T1000 (cell line): ENCODE results near the gene WWC1.
"Not testable (repeated sequence)": the region's sequence is repeated elsewhere in the genome, so short reads cannot be mapped to it uniquely, and the experiment has no call there.

Source experiments
- DNase-seq: peaks from one replicate; lab custom pipeline; 2025; ENCODE audit warnings: mixed read lengths; lab: John Stamatoyannopoulos, UW

Gene WWC1

DNA sequence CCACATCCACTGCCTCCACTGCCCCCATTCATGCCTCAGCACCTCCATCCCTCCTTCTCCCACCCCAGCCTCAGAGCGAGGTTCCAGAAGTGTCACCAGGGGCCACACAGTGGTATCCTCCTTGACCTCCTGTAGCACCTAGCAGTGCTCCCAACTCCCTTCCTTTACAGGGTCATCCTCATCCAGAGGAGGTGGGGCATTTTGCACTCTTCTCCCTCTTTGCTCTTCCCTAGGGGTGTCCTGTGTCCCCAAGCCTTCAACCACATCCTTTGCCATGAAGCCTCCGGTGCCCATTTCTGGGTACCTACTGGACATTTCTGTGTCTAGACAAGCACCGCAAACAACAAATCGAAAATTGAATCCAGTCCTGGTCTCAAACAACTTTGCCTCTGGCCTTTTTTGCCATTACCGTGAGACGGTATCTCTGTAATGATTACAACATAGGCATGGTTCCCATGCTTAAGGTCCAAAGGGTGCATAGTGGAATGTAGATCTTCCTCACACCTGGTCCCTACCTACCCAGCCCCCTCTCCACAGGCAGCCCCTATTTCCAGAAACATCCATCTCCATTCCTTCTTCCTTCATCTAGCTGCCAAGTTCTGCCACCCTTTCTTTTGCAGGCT, 17.6 kb downstream of the WWC1 start:
- no peak for DNase-seq

DNA sequence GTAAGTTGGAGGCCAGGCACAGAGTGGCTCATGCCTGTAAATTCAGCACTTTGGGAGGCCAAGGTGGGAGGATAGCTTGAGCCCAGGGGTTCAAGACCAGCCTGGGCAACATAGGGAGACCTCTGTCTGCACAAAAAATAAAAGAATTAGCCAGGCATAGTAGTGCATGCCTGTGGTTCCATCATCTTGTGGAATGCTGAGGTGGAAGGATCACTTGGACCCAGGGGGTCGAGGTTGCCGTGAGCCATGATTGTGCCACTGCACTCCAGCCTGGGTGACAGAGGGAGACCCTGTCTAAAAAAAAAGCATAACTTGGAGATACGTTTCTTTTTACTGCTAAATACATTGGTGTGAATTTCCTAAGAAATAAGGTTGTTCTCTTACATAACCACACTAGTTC, 19.1 kb downstream of the WWC1 start:
- DNase-seq: not testable (repeated sequence)

DNA sequence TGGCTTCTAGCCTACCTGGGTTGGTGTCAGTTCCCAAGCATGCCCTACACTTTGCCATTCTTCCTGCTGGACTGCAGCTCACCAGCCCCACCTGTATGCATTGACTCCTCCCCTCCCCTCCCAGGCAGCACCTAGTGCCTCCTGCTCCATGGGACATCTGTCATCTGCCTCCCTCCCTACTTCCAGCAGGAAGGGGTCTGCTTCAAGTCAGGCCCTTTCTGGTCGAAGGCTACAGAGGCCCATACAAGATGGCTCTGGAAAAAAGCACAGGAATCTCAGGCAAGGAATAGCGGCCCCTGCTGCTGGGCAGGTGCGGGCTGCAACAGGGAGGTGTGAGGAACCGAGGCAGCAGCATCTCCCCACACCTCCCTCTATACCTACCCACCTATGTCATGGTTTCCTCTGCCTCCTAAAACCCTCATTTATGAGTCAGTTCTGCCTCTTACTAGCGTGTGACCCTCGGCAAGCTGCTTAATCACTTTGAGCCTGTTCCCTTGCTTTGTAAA, 19.7 kb downstream of the WWC1 start:
- no peak for DNase-seq

DNA sequence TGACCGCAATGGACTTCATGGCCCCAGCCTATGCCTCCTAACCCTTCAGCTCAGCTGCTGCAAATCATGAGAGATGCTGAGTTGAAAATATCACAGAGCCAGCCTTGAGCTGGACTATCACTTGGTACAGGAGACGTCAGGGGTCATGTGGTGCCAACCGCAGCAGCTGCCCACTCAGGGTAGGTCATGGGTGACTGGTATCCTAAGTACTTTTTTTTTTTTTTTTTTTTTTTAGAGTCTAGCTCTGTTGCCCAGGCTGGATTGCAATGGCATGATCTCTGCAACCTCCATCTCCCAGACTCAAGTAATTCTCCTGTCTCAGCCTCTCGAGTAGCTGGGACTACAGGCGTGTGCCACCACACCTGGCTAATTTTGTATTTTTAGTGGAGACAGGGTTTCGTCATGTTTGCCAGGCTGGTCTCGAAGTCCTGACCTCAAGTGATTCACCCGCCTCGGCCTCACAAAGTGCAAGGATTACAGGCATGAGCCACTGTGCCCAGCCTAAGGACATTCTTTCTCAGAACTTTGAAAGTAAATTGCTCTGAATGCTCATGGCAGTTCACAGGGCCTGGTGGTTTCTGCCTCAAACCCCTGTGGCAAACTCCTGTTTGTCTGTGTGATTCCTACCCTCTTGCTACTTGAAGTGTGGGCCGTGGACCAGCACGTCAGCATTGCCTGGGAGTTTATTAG, 21.3 kb downstream of the WWC1 start:
- DNase-seq: peak; percentile 8

DNA sequence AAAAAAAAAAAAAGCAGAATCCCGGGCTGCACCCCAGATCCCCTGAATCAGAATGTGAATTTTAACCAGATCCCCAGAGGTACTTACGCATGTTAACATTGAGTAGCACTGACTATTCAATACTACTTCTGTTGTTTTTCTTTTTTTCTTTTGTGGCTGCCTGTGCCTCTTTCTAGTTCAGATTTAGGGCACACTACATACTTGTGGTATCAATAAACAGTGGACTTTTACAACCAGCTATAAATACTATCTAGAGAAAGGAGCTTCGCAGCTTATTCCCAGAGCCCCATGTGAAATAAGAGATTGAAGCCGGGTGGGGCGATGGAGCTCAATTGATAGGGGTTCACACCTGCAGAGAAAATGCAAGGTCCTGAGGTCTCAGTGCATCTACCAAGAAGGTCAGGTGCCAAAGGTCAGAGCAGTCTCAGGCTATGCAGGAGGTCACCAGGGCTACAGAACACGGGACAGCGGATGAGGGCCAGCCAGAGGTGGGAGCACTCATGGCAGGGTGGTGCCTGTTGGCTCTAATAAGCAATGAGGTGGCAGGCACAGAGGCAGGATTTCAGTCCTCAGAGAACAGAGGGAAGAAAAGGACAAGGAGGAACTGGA, 22.3 kb downstream of the WWC1 start:
- DNase-seq: peak; percentile 8

DNA sequence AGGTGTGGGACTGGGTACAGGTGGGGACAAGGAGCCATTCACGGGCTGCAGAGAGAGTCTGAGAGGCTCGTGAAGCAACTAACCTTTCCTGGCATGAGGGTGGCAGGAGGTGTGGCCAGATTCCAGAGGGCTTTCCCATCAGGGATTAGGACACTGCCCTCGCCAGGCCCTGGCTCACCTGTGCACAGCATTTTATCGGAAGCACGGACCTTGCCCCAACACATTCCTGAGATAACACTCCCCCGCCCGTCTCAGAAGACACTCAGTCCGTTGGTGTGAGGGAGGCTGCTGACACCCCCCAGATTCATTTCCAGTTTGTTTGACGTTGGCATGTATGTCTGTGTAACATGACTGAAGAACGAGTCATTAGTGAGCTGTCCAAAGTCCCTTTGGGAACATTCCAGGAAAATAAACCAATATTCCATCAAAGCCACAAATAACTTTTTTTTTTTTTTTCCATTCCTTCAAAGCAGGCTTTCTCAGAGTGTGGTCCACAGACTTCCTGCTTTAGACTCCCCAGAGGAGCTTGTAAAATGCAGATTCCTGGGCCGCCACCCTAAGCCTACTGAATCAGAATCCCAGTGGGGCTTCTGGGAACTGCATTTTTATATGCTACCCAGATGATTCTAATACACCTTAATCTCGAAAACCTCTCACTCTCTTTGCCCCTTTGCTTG, 23.4 kb downstream of the WWC1 start:
- peak; percentile 55 for DNase-seq

DNA sequence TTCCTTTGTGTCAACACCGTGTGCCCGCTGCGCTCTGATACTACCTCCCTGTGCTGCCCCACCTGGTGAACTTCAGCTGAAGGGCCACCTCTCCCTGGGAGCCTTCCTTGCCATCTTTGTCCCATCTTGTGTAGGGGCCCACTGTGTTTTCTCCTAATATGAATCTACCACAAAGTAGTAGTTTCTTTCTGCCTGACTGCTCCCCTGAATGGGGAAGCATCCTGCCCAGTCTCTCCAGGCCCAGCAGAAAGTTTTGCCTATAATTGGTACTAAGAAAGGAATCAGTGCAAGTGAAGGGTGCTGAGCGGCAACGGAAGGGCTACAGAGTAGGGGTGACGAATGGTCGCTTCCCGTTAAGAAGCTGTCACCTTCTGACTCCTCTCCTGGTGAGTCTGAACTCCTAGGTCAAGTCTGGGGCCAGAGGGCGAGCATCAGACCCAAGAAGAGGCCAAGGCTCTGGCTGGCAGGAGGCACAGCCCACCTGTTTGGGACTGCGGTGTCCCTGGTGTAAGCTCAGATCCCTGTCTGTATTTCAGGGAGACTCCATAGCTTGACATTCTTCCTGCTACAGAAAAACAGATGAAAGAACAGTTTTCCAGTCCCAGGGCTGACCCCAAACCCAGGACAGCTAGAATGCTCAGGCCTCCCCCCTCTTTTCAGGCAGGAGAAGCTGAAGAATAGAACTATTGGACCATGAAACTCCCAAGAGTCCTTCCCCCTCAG, 24.1 kb downstream of the WWC1 start:
- DNase-seq: no peak

DNA sequence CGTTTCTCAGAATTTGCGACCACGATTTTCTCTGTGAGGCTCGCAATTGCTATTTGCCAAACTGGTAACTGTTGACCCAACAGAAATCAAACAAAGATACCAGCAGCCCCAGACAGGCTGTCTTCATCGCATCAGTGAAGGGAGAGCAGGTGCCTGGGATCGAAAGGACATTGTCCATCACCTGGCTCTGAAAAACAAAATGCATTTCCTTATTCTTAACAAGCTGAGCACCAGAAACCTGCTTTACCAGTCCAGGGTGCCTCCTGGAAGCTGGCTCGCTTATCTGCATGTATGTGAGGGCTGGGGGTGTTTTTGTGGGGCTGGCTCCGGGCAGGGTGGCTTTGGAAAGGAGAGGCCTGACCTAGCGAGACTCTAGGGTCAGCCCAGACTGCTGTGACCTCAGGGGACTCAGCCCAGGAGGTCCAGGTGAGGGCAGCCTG, 24.7 kb downstream of the WWC1 start:
- no peak for DNase-seq

DNA sequence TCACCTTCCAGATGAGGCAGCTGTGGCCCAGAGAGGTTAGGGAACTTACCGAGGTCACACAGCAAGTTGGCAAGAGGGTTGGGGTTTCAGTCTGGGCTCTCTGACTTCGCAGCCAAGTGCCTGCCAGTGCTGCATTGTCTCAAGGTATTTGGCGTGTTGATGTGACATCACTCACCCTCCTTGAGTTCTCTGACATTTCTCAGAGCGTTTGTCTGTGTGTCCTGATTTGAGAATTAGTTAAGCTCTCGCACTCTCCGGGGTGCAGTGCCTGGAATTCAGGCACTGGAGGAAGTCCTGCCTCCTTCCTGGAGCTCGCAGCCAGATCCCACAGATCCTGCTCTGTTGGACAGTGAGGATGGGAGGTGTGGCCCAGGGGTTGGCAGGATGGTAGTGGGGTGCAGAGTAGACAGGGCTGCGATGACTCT, 25.7 kb downstream of the WWC1 start:
- DNase-seq: no peak

DNA sequence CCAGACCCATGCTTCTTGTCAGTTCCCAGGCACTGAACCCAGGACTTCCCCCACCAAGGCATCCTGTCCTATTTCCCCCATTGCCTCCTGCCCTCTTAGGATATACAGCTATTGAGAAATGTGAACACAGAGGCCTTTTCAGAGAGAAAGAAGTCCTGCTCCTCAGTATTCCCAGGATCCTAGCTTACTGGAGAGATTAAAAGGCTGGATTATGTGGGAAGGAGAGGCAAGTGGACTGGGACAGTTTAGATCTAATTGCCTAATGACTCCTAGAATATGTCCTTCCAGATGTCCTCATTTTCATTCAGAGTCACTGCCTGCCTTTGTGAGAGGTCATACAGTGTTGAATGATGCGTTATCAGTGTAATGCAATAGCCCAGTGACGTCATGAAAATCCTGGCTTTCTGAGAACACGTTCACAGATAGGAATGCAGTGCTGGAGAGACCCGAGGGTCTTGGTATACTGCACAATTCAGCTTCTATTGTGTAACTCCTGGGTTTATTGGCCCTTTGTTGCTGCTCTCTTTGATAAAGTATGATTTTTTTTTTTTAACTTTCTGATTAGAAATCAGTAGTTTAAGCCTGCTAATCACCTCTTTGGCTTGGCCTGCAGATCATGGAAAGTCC, 26.2 kb downstream of the WWC1 start:
- peak; percentile 64 for DNase-seq

DNA sequence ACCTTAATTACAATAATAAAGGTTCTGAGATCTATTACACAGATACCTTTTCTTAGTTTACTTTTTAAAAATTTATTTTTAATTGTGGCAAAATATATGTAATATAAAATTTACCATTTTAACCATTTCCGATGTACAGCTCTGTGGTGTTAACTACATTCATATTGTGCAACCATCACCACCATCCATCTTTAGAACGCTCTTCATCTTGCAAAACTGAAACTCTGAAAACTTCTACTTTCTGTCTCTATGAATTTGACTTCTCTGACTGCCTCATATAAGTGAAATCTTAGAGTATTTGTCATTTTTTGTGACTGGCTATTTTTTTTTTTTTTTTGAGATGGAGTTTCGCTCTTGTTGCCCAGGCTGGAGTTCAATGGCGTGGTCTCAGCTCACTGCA, 26.8 kb downstream of the WWC1 start:
- DNase-seq: no peak

DNA sequence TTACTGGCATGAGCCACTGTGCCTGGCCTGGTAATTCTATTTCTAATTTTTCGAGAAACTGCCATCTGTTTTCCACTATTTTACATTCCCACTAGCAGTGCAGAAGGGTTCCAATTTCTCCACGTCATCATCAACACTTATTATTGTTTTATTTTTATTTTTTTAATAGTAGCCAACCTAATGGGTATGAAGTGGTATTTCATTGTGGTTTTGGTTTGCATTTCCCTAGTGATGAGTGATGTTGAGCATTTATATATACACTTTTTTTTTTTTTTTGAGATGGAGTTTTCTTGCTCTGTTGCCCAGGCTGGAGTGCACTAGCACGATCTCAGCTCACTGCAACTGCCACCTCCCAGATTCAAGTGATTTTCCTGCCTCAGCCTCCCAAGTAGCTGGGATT, 28.3 kb downstream of the WWC1 start:
- no peak for DNase-seq

DNA sequence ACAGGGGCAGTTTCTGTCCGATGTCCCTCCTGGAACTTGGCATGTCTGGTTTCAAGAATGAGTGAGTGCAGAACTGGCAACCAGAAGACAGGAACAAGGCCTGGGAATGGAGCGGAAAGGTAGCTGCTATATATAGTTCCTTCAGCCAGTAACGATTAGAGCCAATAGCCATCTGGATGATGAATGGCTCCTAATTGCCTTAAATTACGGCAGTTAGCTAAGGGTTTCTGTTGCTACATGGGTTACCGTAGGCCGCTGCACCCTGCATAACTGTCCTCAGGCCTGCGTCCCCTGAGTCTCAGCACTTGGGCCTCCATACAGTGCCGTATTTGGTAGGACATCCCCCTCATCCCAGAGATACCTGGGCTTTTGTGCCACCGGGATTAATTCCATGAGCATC, 29.4 kb downstream of the WWC1 start:
- no peak for DNase-seq

DNA sequence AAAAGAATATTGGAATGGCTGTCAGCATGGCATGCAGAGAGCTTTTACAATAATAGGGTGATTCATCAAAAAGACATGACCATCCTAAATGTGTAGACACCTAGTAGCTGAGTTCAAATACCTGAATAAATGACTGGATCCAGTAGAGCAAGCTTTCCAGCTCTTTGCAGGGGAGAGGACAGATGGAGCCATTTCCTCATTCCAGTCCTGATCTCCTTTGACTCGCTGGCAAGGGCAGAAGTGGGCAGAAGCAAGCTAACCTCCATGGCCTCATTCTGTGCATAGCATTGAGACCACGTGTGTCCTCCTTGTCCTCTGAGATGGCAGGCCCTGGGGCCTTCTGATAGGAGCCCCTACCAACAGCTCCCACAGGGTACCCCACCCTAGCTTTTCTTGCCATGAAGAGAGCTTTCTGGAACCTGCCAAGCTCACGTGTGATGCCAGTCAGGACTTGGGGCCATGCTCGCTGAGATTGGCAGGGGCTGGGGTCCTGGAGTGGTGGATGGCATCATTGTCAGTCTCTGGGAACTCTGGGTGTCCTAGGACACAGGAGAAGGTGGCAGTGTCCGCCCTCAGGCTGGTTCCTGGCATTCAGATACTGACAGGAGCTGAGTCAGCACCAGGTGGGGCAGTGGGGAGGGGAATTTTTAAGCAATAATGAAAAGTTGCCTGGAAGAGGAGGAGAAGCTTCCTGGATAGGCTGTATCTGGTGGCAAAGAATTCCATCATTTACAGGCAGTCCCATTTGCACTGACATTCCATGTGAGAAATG, 33.6 kb downstream of the WWC1 start:
- no peak for DNase-seq

DNA sequence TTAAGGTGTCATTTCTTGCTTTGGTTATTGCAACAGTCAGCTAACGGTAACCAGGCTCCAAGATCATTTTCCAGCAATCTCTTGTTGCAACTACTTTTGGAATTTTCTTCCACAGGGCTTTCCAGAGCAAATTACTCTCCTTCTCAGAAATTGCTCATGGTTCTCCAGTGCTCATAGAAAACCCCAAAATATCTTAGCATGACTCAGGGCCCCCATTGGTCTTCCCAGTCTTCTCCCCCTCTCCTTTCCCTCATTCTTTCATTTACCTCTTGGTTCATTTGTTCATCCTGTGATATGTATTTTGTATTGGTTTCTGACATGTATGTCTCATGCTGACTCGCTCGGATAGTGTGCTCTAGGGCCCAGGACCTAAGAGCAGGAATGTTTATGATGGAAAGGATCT, 35.6 kb downstream of the WWC1 start:
- DNase-seq: no peak

DNA sequence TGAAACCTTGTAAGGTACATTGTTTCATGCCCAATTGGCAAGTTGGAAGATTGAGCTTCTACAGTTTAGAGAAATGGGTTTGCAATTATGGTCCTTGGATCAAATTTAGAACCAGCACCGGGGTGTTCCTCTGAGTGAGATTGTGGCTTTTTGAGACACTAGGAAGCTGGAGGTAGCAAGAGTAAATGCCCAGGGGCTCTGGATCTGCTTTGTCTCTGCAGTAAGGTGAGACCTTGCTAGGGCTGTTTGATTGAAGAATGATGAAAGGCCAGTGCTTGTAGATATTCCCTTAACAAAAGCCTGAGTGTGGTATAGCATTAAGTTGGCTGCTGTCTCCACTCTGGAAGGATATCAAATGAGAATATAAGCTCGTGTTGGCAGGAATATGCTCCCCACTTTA, 36.0 kb downstream of the WWC1 start:
- no peak for DNase-seq

DNA sequence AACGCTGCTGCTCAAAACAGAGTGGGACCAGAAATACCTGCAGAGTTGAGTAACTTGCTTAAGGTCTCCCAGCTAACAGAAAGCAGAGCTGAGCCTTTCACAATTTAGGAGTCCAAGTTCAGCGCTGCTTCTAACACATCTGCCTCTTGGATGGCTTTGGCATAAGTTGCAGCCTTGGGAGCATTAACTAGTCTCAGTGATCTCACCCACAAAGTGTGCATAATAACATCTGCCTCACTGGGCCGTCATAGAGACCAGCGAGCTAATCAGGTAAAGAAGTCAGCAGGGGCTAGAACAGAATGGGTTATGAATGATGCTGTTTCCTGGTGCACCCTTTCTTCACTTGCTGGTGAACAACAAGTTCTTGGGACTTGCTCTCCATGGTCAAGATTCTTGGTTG, 36.5 kb downstream of the WWC1 start:
- no peak for DNase-seq

DNA sequence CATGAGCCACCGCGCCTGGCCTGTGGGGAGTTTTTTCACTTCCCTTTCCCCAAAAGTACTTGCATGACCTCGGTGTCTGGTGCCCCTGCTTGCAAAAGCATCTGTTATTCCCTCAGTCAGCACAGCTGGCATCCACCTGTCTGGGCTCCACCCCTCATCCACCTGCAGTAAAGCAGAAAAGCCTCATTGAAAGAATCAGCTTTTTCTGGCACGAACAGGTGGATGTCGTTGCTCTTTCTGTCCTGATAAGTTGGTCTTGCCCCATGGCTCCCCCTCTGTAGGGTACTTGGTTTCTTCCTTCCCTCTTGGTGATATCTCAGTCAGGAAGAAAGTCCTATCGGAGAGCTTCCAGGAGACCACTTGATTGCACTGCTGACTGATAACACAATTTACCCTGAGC, 37.4 kb downstream of the WWC1 start:
- DNase-seq: no peak

DNA sequence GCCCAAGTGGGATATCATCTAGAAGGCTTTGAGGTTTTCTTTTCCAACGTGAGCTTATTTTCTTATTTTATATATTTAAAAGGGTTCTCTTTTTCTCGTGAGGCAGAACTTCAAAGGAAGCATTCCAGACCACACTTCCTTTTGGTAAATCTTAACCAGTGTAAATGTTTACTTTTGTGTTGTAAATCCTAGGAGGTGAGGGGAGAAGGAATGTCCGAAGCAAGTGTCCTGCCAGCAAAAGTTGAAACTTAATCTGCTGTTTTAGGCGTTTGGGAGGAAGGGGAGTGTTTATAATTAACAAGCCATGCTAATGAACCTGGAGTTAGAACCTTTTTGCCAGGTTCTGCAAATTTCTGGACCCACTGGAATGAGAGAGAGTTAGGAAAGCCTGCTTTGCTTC, 37.9 kb downstream of the WWC1 start:
- DNase-seq: no peak

DNA sequence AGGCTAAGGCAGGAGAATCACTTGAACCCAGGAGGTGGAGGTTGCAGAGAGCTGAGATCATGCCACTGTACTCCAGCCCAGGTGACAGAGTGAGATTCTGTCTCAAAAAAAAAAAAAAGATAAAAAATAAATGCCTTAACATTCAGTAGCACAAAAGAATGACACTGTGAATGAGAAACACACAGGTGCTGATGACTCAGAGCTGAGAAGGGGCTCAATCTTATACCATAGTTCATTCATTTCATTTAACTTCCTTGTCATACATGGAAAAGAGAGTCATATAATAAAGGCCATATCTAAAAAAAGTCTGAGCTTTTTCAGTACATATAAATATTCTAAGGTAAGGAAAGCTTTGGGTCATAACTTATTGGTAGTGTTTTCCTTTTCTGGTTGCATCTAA, 40.6 kb downstream of the WWC1 start:
- no peak for DNase-seq

DNA sequence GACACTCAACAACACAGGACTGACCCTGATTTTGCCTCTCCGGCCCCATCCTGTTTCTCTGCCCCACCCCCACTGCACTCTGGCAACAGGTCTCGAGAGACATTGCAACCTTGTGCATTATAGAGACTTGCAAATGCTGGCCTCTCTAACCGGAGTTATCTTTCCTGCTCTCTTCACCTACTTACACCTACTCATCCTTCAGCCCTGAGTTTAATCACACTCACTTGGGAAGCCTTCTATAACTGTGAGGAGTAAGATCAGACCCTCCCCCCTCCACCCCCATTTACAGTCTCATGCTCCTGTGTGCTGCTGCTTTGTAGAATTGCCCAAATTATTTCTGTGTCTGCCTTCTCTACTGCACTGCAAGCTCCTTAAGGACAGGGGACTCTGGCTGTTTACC, 42.8 kb downstream of the WWC1 start:
- DNase-seq: no peak
